ENCODE results near the gene ARHGAP45. TPM values are rescaled to one million over a fixed set of nuclear protein-coding genes. Genes with fewer than 3 reads are reported as not detected.
A peak's percentile ranks its signal among the peaks of the same experiment; 100 is the strongest.

ARHGAP45 gene
- total RNA-seq, 1 donor from 2014 or later = 8.9 TPM

DNA sequence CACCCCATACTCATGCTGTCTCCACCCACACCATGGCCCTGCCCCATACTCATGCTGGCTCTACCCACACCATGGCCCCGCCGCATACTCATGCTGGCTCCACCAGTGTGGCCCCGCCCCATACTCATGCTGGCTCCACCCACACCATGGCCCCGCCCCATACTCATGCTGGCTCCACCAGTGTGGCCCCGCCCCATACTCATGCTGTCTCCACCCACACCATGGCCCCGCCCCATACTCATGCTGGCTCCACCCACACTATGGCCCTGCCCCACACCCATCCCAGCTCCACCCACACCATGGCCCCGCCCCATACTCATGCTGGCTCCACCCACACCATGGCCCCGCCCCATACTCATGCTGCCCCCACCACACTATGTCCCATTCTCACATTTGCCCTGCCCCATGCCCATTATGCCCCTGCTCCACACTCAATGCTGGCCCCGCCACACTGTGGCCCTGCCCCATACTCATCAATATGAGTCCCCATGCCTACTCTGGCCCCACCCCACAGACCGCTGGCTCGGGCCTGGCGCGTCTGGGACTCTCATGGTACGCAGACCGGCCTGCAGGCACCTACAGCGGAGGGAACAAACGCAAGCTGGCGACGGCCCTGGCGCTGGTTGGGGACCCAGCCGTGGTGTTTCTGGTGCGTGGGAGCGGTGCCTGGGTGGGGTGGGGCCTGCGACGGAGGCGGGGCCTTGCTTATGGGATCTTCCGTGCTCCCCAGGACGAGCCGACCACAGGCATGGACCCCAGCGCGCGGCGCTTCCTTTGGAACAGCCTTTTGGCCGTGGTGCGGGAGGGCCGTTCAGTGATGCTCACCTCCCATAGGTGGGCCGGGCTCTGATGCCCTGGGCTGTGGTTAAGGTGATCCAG lies 3.7 kb upstream of the ARHGAP45 start:
- peaks cover 7 to 8% (median 7%) of the 10 kb centered on the region in 3 donors for H3K36me3 ChIP-seq (ENCODE audit: control insufficient read depth in 3 of 3, insufficient read depth in 3 of 3, low read length in 3 of 3)
- H3K27me3 ChIP-seq (ENCODE audit: control insufficient read depth in 3 of 3, insufficient read depth in 3 of 3, low read length in 3 of 3) = peaks cover 32 to 40% (median 38%) of the 10 kb centered on the region in 3 donors
- H3K9ac ChIP-seq (ENCODE audit: low read depth in 1 of 3, low read length in 3 of 3) = no peak overlapping the region
- no peak overlapping the region for H3K27ac ChIP-seq (ENCODE audit: low read depth, low read length)
- H3K4me1 ChIP-seq (ENCODE audit: control insufficient read depth in 3 of 3, insufficient read depth in 3 of 3, low read length in 3 of 3) = peaks cover 11 to 23% (median 15%) of the 10 kb centered on the region in 3 donors
- H3K9me3 ChIP-seq (ENCODE audit: control insufficient read depth in 3 of 3, low read length in 3 of 3) = peaks cover 0 to 9% (median 7%) of the 10 kb centered on the region in 3 donors
- no peak overlapping the region for H3K4me3 ChIP-seq (ENCODE audit: low read length in 3 of 3)

GRCh38 chr19:1063909-1064660 lies 2.9 kb upstream of the ARHGAP45 start:
- Histone ChIP-seq H3K9ac (ENCODE audit: low read depth in 1 of 3, low read length in 3 of 3) (no peak overlapping the region), H3K27me3 (ENCODE audit: control insufficient read depth in 3 of 3, insufficient read depth in 3 of 3, low read length in 3 of 3) (peaks cover 40 to 48% (median 46%) of the 10 kb centered on the region in 3 donors), H3K4me1 (ENCODE audit: control insufficient read depth in 3 of 3, insufficient read depth in 3 of 3, low read length in 3 of 3) (peaks cover 15 to 26% (median 15%) of the 10 kb centered on the region in 3 donors), H3K36me3 (ENCODE audit: control insufficient read depth in 3 of 3, insufficient read depth in 3 of 3, low read length in 3 of 3) (peaks cover 0 to 2% (median 0%) of the 10 kb centered on the region in 3 donors), H3K9me3 (ENCODE audit: control insufficient read depth in 3 of 3, low read length in 3 of 3) (peaks cover 0 to 2% (median 0%) of the 10 kb centered on the region in 3 donors), H3K27ac (ENCODE audit: low read depth, low read length) (no peak overlapping the region), H3K4me3 (ENCODE audit: low read length in 3 of 3) (no peak overlapping the region)

GRCh38 chr19:1064661-1065605 lies 2.0 kb upstream of the ARHGAP45 start:
- peaks cover 48 to 55% (median 54%) of the 10 kb centered on the region in 3 donors for H3K27me3 ChIP-seq (ENCODE audit: control insufficient read depth in 3 of 3, insufficient read depth in 3 of 3, low read length in 3 of 3)

DNA sequence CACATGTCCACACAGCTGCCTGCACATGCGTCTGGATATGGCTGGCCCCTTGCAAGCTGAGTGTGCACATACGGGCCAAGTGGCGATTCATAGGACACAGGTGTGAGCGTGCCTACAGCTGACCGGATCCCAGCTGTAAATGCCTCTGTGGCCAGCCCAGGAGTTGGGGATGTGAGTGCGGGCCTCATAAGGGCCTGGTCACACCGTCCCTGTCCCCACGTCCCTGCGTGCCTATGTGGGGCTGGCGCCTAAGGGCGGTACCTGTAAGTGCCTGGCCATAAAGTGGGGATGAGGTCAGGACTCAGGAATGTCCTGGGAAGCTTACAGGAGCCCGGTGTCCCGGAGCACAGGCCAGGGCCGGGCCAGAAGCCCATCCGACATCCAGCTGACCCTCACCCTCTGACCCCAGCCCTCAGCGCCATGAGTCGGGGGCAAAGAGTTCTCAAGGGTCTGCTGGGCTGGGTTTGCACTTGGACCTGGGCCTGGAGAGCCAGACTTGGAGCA lies 1.3 kb upstream of the ARHGAP45 start:
- Histone ChIP-seq H3K4me1 (ENCODE audit: control insufficient read depth in 3 of 3, insufficient read depth in 3 of 3, low read length in 3 of 3) (peaks cover 15 to 27% (median 17%) of the 10 kb centered on the region in 3 donors), H3K4me3 (ENCODE audit: low read length in 3 of 3) (no peak overlapping the region), H3K27me3 (ENCODE audit: control insufficient read depth in 3 of 3, insufficient read depth in 3 of 3, low read length in 3 of 3) (peaks cover 53 to 61% (median 59%) of the 10 kb centered on the region in 3 donors), H3K27ac (ENCODE audit: low read depth, low read length) (no peak overlapping the region), H3K36me3 (ENCODE audit: control insufficient read depth in 3 of 3, insufficient read depth in 3 of 3, low read length in 3 of 3) (no peaks in the 10 kb centered on the region), H3K9me3 (ENCODE audit: control insufficient read depth in 3 of 3, low read length in 3 of 3) (no peaks in the 10 kb centered on the region), H3K9ac (ENCODE audit: low read depth in 1 of 3, low read length in 3 of 3) (no peak overlapping the region)

More at GRCh38 chr19:1064661-1065605, 2.0 kb upstream of the ARHGAP45 start:
- Histone ChIP-seq H3K9me3 (ENCODE audit: control insufficient read depth in 3 of 3, low read length in 3 of 3) (no peaks in the 10 kb centered on the region), H3K36me3 (ENCODE audit: control insufficient read depth in 3 of 3, insufficient read depth in 3 of 3, low read length in 3 of 3) (no peaks in the 10 kb centered on the region), H3K9ac (ENCODE audit: low read depth in 1 of 3, low read length in 3 of 3) (peak overlapping the region in 1 of 3 donors; percentile 16), H3K4me3 (ENCODE audit: low read length in 3 of 3) (no peak overlapping the region), H3K4me1 (ENCODE audit: control insufficient read depth in 3 of 3, insufficient read depth in 3 of 3, low read length in 3 of 3) (peaks cover 15 to 27% (median 17%) of the 10 kb centered on the region in 3 donors), H3K27ac (ENCODE audit: low read depth, low read length) (no peak overlapping the region)

GRCh38 chr19:1066251-1066747 lies 668 bp upstream of the ARHGAP45 start:
- Histone ChIP-seq H3K4me3 (ENCODE audit: low read length in 3 of 3) (no peak overlapping the region), H3K9ac (ENCODE audit: low read depth in 1 of 3, low read length in 3 of 3) (no peak overlapping the region), H3K27me3 (ENCODE audit: control insufficient read depth in 3 of 3, insufficient read depth in 3 of 3, low read length in 3 of 3) (peaks cover 54 to 66% (median 66%) of the 10 kb centered on the region in 3 donors), H3K4me1 (ENCODE audit: control insufficient read depth in 3 of 3, insufficient read depth in 3 of 3, low read length in 3 of 3) (peaks cover 17 to 27% (median 17%) of the 10 kb centered on the region in 3 donors), H3K9me3 (ENCODE audit: control insufficient read depth in 3 of 3, low read length in 3 of 3) (no peaks in the 10 kb centered on the region), H3K27ac (ENCODE audit: low read depth, low read length) (no peak overlapping the region), H3K36me3 (ENCODE audit: control insufficient read depth in 3 of 3, insufficient read depth in 3 of 3, low read length in 3 of 3) (no peaks in the 10 kb centered on the region)

DNA sequence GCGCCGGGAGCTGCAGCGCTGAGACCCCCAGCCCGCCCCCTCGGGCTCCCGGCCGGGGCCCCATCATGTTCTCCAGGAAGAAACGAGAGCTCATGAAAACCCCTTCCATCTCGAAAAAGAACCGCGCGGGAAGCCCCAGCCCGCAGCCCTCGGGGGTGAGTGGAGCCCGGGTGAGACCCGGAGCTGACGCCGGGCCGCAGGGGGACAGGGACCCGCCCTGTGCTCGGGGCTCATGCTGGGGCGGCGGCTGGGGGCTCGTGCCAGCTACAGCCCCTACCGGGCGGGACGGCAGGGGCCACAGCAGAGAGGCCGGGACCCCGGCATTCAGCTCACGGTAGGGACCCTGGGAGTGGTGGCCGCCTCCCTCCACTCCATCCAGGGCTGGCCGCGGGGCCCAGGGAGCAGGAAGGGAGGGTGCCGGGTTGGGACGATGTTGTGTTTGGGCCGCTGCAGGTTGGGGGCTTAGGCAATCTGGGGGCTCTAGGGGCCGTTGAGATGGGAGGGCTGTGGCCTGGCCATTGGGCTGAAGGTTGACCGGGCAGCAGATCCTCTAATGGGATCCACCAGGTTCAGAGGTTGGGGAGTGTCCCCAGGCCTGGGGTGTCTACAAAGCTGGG lies 482 bp downstream of the ARHGAP45 start:
- Histone ChIP-seq H3K27me3 (ENCODE audit: control insufficient read depth in 3 of 3, insufficient read depth in 3 of 3, low read length in 3 of 3) (peaks cover 63 to 78% (median 67%) of the 10 kb centered on the region in 3 donors), H3K4me1 (ENCODE audit: control insufficient read depth in 3 of 3, insufficient read depth in 3 of 3, low read length in 3 of 3) (peaks cover 17 to 27% (median 17%) of the 10 kb centered on the region in 3 donors), H3K36me3 (ENCODE audit: control insufficient read depth in 3 of 3, insufficient read depth in 3 of 3, low read length in 3 of 3) (no peaks in the 10 kb centered on the region), H3K4me3 (ENCODE audit: low read length in 3 of 3) (peak overlapping the region in 1 of 3 donors; percentile 32), H3K27ac (ENCODE audit: low read depth, low read length) (peak overlapping the region; percentile 25), H3K9ac (ENCODE audit: low read depth in 1 of 3, low read length in 3 of 3) (peak overlapping the region in 1 of 3 donors; percentile 32), H3K9me3 (ENCODE audit: control insufficient read depth in 3 of 3, low read length in 3 of 3) (no peaks in the 10 kb centered on the region)

DNA sequence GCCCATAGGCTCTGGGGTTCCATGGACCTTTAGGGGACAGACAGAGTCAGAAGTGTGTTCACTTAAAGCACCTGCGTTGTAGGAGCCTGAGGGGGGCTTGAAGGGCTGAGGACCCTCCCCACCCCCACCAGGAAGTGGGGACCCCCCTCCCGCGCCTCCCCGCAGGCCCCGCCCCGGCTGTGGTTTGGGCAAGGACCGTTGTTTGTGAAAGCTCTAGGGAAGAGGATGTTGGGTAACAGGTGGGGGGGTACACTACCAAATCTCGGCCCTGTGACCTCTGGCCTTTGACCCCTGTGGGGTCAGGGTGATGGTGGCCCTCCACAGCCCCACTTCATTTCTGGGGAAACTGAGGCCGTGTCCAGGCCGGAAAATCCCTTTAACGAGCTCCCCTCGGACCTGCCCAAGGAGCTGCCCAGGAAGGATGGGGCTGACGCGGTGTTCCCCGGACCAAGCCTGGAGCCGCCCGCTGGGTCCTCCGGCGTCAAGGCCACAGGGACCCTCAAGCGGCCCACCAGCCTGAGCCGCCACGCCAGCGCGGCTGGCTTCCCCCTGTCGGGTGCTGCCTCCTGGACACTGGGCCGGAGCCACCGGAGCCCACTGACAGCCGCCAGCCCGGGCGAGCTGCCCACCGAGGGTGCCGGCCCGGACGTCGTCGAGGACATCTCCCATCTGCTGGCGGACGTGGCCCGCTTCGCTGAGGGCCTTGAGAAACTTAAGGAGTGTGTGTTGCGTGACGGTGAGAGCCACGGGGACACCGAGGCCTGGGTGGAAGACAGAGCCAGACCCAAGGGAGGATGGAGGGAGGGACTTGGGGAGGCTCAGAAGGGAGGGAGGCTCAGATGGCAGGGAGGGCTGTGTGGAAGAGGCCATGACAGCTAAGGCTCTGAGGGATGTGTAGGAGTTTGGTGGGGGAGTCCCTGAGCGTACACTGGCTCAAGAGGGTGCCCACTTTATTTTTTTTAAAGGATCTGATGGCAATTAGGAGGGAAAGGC lies 1.3 kb downstream of the ARHGAP45 start:
- Histone ChIP-seq H3K4me3 (ENCODE audit: low read length in 3 of 3) (peak overlapping the region in 2 of 3 donors; percentile 6 to 12), H3K4me1 (ENCODE audit: control insufficient read depth in 3 of 3, insufficient read depth in 3 of 3, low read length in 3 of 3) (peaks cover 17 to 27% (median 17%) of the 10 kb centered on the region in 3 donors), H3K9ac (ENCODE audit: low read depth in 1 of 3, low read length in 3 of 3) (peak overlapping the region in 1 of 3 donors; percentile 32), H3K27ac (ENCODE audit: low read depth, low read length) (peak overlapping the region; percentile 25), H3K9me3 (ENCODE audit: control insufficient read depth in 3 of 3, low read length in 3 of 3) (no peaks in the 10 kb centered on the region), H3K27me3 (ENCODE audit: control insufficient read depth in 3 of 3, insufficient read depth in 3 of 3, low read length in 3 of 3) (peaks cover 71 to 86% (median 75%) of the 10 kb centered on the region in 3 donors), H3K36me3 (ENCODE audit: control insufficient read depth in 3 of 3, insufficient read depth in 3 of 3, low read length in 3 of 3) (no peaks in the 10 kb centered on the region)

Data from skeletal muscle tissue (tissue), 4 donors.